Esophagus muscularis mucosa (tissue), 4 donors: Measurements from ENCODE around the gene TMEM134. TPM values are rescaled to one million over a fixed set of nuclear protein-coding genes. Genes with fewer than 3 reads are reported as not detected.

Source experiments
- DNase-seq: peaks from one replicate; pipeline ENCODE4 v3.0.0-alpha.2; 2017; ENCODE audit errors: extremely low spot score
- H3K27ac ChIP-seq, 4 donors: fragments of 200-600 bp; sonication (generic); replicated peaks in 1 of 4; 1 replicate in 3 of 4; 2 replicates in 1 of 4; pipeline ENCODE4 v1.5.1; 2016 to 2019; ENCODE audit warnings: mild to moderate bottlenecking in 1 of 4
- H3K27me3 ChIP-seq, 4 donors: fragments of 200-600 bp; sonication (generic); one replicate each; pipeline versions ENCODE4 v1.5.1 to v1.6.0; 2016 to 2019
- H3K36me3 ChIP-seq, 4 donors: fragments of 200-600 bp; sonication (generic); one replicate each; pipeline ENCODE4 v1.5.1; 2016 to 2019
- H3K4me1 ChIP-seq, 4 donors: fragments of 200-600 bp; sonication (generic); one replicate each; pipeline ENCODE4 v1.5.1; 2016 to 2019
- H3K4me3 ChIP-seq, 4 donors: fragments of 200-600 bp; sonication (generic); 1 replicate in 2 of 4; 2 replicates in 2 of 4; pipeline ENCODE4 v1.5.1; 2016 to 2019; ENCODE audit warnings: mild to moderate bottlenecking in 4 of 4, moderate library complexity in 1 of 4
- H3K9me3 ChIP-seq, 4 donors: fragments of 200-600 bp; sonication (generic); 1 replicate in 3 of 4; 2 replicates in 1 of 4; pipeline ENCODE4 v1.5.1; 2016 to 2019
- EP300 ChIP-seq: sonication (generic); formaldehyde crosslinking; IDR thresholded peaks from one replicate; pipeline ENCODE4 v1.6.1; 2017; ENCODE audit warnings: antibody characterized with exemption
- POLR2A ChIP-seq: fragments of 450-650 bp; IDR thresholded peaks from one replicate; pipeline ENCODE4 v1.6.1; 2017; ENCODE audit warnings: antibody characterized with exemption, moderate library complexity, mild to moderate bottlenecking, low read depth
- POLR2AphosphoS5 ChIP-seq, 2 donors: sonication (generic); formaldehyde crosslinking; IDR thresholded peaks; one replicate each; pipeline ENCODE4 v1.6.1; 2017; ENCODE audit warnings: antibody characterized with exemption in 2 of 2
- WGBS: methylation state at CpG from one replicate; pipeline ENCODE4 v1.1.5; 2018; 5-methylcytosine and 5-hydroxymethylcytosine counted together
- intact Hi-C: fragments of 100-400 bp; cut with DNase I; formaldehyde crosslinking; loops from one replicate; pipeline ENCODE4 v1.15.1; 2023
- total RNA-seq, 4 donors: library from RNA; depleted of rRNA; stranded (reverse); fragments of >200 nt; gene quantifications; one replicate each; pipeline versions ENCODE4 v1.1.0 to v1.2.1, GENCODE V29; 2016
- TF ChIP-seq, protein P1 (sequence below), 3 experiments: fragments of 200-600 bp in 2 of 3; fragments of 450-650 bp in 1 of 3; sonication (generic) in 2 of 3; IDR thresholded peaks; one replicate each; pipeline ENCODE4 v1.5.1; 2017 to 2019; ENCODE audit warnings: antibody characterized with exemption in 3 of 3, mild to moderate bottlenecking in 2 of 3, moderate library complexity in 1 of 3

Gene TMEM134
- total RNA-seq, 4 donors from 2014 or later: 36.1 to 48.7 (median 46.2) TPM

DNA sequence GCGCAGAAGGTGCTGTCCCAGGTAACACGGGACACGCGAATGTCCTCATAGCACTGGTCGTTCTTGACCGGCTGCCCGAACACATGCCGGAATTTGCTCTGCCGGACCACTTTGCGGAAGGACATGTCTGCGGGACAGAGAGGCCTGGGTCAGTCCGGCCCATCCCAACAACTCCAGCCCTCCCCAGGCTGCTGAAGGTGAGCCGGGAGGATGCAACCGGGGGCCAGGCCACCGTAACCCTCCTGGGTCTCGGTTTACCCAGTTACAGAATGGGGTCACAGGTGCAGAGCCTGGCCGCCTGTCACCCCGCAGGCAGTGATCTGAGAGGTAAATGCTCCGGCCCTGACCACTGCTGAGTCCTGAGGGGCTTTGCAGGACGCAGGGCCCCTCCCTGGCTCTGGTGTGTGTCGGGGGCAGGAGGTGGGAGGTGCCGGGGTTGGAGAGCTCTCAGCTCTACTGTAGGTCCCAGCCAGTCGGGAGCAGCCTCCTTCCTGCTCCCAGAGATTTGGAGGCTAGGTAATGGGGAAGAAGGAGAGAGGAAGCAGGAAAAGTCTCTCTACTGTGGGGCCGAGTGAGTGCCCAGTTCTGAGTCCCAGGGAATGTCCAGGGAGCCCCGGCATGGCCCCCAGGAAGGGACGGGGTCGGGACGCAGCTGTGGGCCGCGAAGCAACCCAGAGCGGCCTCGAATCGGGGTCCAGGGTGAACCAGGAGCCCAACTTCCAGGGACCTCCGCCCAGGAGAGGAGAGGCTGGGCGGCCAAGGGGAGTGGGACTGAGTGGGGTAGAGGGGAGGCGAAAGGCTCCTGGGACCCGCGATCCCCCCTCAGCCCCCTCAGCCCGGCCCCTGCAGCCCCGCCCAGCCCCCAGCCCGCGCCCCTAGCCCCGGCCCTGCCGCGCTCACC, 26.3 kb downstream of the TMEM134 start:
- DNase-seq: no peak
- Histone ChIP-seq H3K27ac (peak overlapping the region; percentile 90 to 98 (median 96)), H3K27me3 (no peaks in the 10 kb centered on the region), H3K9me3 (no peaks in the 10 kb centered on the region), H3K36me3 (peaks cover 0 to 42% (median 37%) of the 10 kb centered on the region in 4 donors), H3K4me1 (peaks cover 24 to 55% (median 52%) of the 10 kb centered on the region in 4 donors), H3K4me3 (peak overlapping the region; percentile 67 to 98 (median 81))
- 80% methylated on average over 2 of the region's 45 CpGs for WGBS
- TF ChIP-seq POLR2AphosphoS5 (IDR thresholded peaks at IDR 0.05) (no peak), EP300 (no peak), POLR2A (no peak)
- TF ChIP-seq, protein P1, sequence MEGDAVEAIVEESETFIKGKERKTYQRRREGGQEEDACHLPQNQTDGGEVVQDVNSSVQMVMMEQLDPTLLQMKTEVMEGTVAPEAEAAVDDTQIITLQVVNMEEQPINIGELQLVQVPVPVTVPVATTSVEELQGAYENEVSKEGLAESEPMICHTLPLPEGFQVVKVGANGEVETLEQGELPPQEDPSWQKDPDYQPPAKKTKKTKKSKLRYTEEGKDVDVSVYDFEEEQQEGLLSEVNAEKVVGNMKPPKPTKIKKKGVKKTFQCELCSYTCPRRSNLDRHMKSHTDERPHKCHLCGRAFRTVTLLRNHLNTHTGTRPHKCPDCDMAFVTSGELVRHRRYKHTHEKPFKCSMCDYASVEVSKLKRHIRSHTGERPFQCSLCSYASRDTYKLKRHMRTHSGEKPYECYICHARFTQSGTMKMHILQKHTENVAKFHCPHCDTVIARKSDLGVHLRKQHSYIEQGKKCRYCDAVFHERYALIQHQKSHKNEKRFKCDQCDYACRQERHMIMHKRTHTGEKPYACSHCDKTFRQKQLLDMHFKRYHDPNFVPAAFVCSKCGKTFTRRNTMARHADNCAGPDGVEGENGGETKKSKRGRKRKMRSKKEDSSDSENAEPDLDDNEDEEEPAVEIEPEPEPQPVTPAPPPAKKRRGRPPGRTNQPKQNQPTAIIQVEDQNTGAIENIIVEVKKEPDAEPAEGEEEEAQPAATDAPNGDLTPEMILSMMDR (IDR thresholded peaks at IDR 0.05): no peak
- intact Hi-C loops: no loop called here

DNA sequence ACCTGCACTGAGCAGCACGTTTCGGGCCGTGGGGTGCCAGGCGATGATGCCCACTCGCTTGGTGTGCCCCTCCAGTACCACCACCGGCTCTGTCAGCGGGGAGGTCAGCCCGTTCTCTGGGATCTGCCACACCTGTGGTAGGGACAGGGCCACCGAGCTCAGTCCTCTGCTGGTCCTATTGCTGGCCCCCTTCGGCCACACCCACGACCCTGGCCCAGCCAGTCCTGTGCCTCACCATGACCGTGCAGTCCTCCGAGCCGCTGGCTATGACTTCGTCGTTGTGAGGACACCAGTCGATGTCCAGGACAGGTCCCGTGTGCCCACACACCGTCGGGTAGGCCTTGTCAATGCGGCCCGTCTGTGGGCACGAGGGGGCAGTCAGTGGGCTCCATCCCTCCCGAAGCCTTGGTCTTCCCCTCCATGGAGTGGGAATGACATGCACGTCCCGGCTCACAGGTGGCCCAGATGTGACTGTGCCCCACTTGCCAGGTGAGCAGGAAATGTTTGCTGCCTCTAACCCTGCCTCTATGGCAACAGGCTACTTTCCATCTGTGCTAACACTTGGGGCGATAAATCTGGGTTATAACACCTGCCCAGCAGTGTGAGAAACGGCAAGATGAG, 27.2 kb downstream of the TMEM134 start:
- WGBS: 85% methylated on average over 15 of the region's 28 CpGs
- TF ChIP-seq, protein P1 (IDR thresholded peaks at IDR 0.05): no peak
- TF ChIP-seq POLR2A (no peak), POLR2AphosphoS5 (IDR thresholded peaks at IDR 0.05) (no peak), EP300 (no peak)
- Histone ChIP-seq H3K4me1 (peaks cover 24 to 63% (median 55%) of the 10 kb centered on the region in 4 donors), H3K36me3 (peaks cover 0 to 49% (median 43%) of the 10 kb centered on the region in 4 donors), H3K27ac (peak overlapping the region in 3 of 4 donors; percentile 96 to 98 (median 97)), H3K27me3 (no peaks in the 10 kb centered on the region), H3K9me3 (no peaks in the 10 kb centered on the region), H3K4me3 (peak overlapping the region in 1 of 4 donors; percentile 74)
- DNase-seq: no peak
- intact Hi-C loops: no loop called here

DNA sequence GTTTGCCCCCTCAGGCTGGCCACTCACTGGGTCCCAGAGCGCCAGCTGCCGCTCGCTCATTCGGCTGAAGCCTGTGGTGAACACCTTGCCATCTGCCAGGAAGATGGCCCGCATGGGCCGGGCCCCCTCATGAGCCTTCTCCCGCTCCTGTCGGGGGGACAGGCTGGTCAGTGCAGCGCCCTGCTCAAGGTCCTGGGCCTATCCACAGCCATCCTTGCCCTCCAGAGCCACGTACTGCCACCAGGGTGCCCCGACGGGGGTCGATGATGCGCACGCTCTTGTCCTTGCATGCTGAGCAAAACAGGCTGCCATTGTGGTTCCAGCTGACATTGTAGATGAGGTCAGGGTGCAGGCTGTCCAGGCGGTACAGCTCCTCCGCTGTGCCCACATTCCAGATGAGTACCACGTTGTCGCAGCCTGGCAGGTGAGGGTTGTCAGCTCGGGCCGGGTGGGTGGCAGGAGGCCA, 27.9 kb downstream of the TMEM134 start:
- peaks cover 24 to 70% (median 62%) of the 10 kb centered on the region in 4 donors for H3K4me1 ChIP-seq
- DNase-seq: no peak
- H3K27me3 ChIP-seq: no peaks in the 10 kb centered on the region
- H3K9me3 ChIP-seq: no peaks in the 10 kb centered on the region
- peak overlapping the region in 3 of 4 donors; percentile 45 to 61 (median 59) for H3K27ac ChIP-seq
- peaks cover 0 to 53% (median 45%) of the 10 kb centered on the region in 4 donors for H3K36me3 ChIP-seq
- TF ChIP-seq POLR2AphosphoS5 (IDR thresholded peaks at IDR 0.05): no peak
- TF ChIP-seq EP300: no peak
- TF ChIP-seq POLR2A: no peak
- TF ChIP-seq, protein P1 (IDR thresholded peaks at IDR 0.05): no peak
- intact Hi-C loops: no loop called here
- H3K4me3 ChIP-seq: no peak overlapping the region
- WGBS: 87% methylated on average over 5 of the region's 21 CpGs

DNA sequence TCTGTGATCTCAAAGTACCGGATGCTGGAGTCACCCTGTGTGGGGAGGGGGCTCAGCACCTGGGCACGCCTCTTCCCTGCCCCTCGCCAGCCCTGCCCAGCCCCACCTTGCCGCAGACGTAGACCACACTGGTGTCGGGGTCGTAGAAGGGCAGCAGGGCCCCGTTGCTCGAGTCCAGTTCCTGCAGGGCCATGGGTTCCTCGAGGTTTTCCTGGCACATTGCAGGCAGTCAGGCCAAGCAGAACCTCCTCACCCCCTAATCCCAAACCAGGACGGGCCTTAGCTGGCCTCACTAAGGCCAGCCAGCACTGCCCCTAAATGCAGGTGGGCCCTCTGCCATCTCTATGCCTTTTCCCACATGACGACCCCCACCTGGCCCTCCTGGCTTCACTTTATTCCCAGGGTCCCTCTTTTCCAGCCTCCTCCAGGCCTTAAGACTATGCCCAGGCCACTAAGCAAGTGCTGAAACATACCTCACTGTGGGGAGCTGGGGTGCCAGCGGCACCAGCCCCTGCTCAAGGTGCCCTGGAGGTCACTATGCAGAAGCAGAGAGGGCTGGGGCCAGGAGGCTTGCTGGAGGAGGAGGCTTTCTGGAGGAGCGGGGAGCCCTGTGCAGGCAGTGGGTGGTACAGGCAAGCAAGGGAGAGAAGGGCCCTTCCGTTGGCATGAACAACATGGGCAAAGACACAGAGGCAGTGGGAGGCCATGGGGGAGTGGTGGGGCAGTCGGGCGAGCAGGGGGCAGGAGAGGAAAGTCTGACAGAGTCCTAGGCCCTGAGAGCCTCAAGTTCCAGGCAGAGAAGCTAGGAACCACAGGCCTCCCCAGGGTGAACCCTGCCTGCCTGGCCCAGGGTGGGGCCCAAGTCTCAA, 28.6 kb downstream of the TMEM134 start:
- intact Hi-C loops: no loop called here
- Histone ChIP-seq H3K4me1 (peaks cover 24 to 77% (median 65%) of the 10 kb centered on the region in 4 donors), H3K9me3 (no peaks in the 10 kb centered on the region), H3K4me3 (no peak overlapping the region), H3K27me3 (no peaks in the 10 kb centered on the region), H3K36me3 (peaks cover 7 to 60% (median 52%) of the 10 kb centered on the region in 4 donors), H3K27ac (peak overlapping the region; percentile 45 to 61 (median 58))
- 80% methylated on average over 7 of the region's 17 CpGs for WGBS
- TF ChIP-seq EP300: no peak
- TF ChIP-seq, protein P1 (IDR thresholded peaks at IDR 0.05): no peak
- no peak for TF ChIP-seq POLR2A
- DNase-seq: no peak
